NCI-H2107 treated with DMSO at 0.1 percent for 48 hours (cell line): ENCODE results near the gene MED14.

Experiments
- DNase-seq: peaks from one replicate; lab custom pipeline; 2025; ENCODE audit not compliant: unreplicated experiment; lab: John Stamatoyannopoulos, UW

Gene MED14

GRCh38 chrX:40663880-40664630 lies 71.3 kb downstream of the MED14 start:
- no peak for DNase-seq

DNA sequence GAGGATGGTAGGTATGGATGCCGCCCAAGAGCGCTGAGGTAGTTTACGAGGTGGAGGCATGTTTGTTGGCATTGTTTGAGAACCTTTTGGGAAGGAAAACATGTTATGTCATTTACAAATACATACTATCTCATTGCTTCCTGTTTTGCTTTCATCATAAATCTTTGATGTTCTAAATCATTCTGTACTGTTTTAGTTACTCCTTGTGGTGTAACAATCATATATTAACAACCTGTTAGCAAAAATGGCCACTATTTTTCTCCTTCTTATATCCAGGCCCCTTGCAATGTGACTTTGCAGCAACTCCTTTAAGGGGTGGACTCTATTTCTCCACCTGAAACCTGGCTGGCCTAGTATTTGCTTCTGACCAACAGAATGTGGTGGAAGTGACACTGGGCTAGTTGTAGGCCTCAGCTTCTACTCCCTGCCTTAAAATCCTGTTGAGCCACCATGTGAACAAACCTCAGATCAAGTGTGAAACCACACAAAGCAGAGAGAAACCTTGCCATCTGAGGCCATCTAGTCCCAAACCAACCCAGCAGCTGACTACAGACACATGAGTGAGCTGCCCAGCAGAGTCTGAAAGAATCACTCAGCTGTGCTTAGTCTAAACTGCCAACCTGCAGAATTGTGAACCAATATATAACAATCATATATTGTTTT lies 72.1 kb downstream of the MED14 start:
- DNase-seq, result no peak

DNA sequence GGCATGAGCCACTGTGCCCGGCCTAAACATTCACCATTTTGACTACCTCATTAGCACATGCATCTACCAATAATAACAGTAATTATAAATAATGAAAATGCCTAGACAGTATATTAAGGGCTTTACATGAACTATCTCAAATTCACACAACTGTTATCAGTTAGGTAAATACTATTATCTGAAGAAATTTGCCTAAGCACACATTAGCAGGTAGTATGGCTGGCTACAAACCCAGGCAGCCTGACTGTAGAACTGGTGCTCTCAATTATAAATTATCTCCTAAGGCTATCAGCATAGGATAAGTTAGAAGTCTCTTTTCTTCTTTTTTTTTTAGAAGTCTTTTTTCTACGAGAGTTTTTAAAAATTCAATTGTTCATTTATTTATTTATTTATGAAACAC lies 73.9 kb downstream of the MED14 start:
- DNase-seq, result no peak

DNA sequence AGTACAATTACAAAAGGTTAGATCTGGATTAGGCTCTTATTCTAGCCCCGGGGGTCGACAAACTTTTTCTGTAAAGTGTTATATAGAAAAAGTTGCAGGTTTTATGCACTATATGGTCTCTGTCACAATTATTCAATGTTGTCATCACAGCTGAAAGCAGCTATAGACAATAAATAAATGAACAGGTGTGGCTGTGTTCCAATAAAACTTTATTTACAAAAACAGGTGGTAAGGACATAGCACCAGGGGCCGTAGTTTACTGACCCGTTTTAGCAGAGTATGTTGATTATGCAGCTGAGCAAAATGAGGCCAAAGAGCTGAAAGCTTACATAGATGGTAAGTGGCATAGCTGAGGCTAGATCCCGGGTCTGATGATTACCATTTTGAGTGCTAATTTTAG lies 75.0 kb downstream of the MED14 start:
- no peak for DNase-seq

DNA sequence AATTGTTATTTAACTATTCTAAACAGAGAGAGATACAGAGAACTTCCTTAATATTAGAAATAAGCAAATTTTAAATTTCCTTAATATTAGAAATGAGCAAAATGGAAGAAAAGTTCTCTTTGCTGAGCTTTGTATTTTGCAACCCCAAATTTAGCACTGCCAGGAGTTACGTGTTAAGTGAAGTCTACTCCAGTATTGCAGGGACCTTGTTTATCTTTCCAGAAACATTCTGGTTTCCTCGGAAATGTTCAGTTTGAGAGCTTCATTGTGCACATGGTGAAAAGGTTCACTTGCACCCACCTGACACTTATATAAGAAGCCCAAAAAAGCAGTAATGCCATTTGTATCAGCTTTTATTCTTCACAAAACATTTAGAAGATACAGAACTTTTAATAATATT lies 81.8 kb downstream of the MED14 start:
- DNase-seq, result no peak

DNA sequence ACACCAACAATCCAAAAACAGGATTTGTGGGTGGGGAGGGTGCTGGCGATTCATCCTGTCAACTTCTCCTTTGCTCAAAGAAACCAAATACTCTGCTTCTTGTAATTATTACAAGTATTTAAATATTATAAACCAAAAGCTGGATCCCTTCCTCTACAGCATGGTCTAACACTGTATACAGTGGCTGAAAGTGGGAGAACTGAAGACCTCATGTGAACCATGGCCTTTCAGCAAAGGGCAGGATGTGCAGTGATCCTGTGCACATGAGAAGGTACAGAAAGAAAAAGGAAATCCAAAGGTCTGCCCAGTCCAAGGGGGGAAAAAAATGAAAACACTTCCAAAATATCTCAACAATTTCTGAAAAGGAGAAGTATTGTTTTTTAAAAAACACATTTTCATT lies 82.7 kb downstream of the MED14 start:
- DNase-seq, result no peak

DNA sequence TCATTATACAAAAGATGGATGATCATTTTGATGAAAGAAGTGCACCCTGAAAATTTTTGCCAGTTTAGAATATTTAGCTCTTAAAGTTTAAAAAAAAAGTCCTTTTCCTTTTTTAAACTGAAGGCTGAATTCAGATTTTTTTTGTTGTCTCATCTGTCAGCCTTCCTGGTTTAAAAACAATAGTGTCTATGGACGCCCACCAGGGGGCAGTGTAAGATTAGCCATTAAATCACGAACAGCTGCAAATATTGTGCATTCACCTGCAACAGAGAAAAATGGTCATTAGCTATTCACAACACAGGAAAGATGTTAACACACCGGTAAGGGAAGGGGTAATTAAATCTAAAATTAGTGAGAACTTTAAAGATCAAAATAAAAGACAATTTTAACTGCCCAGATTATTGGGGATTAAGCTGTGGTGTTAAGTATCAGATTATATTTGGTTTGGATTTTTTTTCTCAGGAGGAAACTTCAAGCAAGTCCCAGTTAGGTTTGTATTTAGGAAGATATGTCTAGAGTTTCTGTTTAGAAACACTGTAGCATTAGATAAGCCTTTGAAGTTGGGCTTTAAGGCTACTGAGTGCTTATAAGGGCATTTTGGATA lies 83.6 kb downstream of the MED14 start:
- DNase-seq, result peak; percentile 73

- peak; percentile 87 for DNase-seq
Measured at GRCh38 chrX:40647307-40648197, 87.8 kb downstream of the MED14 start, which contains the start of gene CXorf38. Gene CXorf38 (minus strand): TSS chrX:40647561. CDS start chrX:40647520, 41 bp downstream.

DNA sequence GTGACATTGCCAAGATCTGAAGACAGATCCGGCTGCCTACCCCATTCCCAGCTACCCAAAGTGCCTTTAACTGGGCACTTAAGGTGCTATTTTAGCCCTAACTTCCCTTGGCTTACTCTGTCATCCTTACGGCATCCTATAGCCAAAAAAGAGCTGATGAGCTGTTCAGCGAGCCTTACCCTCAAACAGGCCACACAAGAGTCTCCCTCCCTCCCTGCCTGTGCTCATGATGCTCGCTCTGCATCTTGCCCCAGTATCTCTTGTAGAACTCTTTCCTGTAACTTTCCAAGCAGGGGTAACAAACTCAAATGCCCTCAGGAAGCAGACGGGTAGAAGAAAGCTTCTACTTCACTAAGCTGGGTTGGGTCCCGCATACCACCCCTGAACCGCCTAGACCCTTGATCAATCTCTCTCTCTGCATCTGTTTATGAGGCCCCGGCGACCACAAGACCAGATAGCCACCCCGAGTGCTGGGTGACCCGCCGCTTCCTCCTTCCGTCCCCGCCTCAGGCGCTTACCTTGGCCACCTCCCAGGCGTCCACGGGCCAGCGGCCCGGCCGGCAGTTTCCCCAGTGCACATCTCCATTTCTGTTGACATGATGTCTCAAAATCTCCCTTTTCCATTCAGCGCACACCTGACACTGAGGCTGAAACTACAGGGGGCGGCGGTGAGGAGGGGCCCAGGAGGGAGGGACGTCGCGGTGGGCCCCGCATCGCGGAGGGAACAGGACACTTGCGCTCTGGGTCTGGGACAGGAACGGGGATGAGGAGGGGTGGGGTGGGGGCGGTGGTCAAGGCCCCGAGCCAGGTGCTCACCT lies 88.6 kb downstream of the MED14 start:
- peak; percentile 12 for DNase-seq

DNA sequence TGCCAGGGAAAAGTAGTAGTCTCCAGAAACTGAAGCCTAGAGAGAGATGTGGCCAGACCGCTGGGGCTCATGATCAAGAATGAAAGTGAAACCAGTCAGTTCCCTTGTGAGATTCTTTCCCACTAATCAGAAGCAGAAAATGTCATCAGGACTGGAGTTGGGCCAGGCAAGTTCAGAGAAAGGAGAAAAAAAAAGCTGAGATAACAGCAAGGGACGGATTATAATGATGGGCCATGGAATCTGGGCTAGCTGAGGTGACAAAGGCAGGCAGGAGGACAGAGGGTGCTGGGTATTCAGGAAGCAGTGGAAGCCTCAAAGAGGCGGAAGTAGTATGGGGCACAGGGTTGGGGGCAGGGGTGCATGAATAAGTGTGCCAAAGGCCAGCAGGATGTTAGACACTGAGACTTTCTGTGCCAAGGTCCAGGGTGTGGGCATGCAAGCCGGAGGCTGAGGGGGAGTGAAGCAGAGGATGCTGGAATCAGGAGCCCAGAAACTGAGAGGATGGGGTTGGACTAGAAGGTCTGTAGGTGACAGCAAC lies 90.5 kb downstream of the MED14 start:
- peak; percentile 35 for DNase-seq

- no peak for DNase-seq
Measured at GRCh38 chrX:40644176-40644575, 91.2 kb downstream of the MED14 start.

DNA sequence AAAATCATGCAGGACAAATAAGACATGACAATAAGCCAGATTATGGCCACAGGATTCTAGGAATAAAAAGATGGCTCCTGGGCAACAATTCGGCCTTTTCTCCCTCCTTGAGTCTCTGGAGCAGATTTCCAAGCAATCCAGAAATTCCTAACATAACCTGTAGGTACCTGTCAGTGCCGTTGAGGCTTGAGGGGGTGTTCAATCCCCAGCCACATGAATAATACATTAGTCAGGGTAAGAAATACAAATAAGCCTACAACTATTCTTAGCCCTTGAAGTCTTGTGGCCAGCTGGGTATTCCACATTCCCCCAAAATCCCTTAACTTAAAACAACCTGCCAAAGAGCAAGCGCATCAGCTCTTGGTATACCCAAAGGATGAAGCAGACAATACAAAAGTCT lies 97.7 kb downstream of the MED14 start:
- DNase-seq, result no peak

GRCh38 chrX:40632199-40632598 lies 103.1 kb downstream of the MED14 start:
- DNase-seq, result no peak

DNA sequence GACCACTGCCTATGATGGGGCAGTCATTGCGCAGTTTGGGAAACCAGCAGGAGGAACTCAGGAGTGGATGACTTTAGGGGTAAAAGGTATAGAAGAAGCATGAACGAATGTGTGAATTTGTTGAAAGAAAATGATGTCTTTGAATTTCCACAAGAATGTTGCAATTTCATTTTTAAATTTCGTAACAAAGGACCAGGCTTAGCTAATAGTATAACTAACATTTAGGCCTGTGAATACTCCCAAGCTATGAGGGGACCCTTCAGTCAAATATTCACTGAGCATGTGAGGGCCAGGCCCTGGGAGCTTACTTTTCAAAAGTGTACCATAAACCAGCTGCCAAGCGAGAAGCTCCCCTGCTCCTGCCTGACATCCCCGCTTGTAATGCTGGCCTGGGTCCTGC lies 106.8 kb downstream of the MED14 start:
- DNase-seq, result no peak

GRCh38 chrX:40625294-40625693 lies 110.0 kb downstream of the MED14 start:
- DNase-seq, result no peak

- DNase-seq, result no peak
Measured at GRCh38 chrX:40623665-40624064, 111.7 kb downstream of the MED14 start.

DNA sequence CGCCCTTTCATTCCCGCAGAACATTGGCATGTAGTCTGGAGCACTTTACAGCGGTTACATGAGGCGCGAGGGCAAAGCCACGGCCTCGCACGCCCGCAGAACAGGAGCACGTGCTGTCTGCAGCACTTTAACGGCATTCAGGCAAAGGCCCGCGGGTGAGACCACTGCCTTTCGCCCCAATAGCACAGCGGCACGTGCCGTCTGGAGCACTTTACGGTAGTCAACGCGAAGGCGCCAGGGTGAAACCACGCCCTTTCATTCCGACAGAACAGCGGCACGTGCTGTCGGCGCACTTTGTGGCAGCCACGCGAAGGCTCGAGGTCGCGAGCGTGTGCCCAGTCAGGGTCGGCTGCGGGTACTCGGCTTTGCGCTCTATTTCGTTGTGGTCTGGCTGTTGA lies 112.2 kb downstream of the MED14 start, which contains the start of gene MPC1L:
TSS of gene MPC1L (plus strand) at position 290 of the 398 bp plus-strand sequence. CDS start 138 bp downstream, outside the sequence.
- DNase-seq, result no peak

GRCh38 chrX:40622479-40623138 lies 112.7 kb downstream of the MED14 start:
- no peak for DNase-seq

DNA sequence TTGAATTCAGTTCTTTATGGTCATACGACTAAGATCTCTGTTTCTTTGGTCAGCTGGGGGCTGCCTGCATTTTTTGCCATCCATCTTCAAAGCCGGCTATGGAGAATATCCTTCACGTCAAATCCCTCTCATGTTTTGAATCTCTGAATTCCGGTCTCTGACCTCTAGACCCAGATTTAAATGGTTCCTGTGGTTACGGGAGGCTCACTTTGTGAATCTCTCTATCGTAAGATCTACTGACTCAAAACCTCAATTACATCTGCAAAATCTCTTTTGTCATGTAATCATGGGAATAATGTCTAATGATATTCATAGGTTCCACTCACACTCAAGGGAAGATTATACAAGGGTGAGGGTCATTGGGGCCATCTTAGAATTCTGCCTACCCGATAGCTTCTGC lies 117.8 kb downstream of the MED14 start:
- no peak for DNase-seq
